ENCODE measurements around the gene IL17RA.

IL17RA gene

DNA sequence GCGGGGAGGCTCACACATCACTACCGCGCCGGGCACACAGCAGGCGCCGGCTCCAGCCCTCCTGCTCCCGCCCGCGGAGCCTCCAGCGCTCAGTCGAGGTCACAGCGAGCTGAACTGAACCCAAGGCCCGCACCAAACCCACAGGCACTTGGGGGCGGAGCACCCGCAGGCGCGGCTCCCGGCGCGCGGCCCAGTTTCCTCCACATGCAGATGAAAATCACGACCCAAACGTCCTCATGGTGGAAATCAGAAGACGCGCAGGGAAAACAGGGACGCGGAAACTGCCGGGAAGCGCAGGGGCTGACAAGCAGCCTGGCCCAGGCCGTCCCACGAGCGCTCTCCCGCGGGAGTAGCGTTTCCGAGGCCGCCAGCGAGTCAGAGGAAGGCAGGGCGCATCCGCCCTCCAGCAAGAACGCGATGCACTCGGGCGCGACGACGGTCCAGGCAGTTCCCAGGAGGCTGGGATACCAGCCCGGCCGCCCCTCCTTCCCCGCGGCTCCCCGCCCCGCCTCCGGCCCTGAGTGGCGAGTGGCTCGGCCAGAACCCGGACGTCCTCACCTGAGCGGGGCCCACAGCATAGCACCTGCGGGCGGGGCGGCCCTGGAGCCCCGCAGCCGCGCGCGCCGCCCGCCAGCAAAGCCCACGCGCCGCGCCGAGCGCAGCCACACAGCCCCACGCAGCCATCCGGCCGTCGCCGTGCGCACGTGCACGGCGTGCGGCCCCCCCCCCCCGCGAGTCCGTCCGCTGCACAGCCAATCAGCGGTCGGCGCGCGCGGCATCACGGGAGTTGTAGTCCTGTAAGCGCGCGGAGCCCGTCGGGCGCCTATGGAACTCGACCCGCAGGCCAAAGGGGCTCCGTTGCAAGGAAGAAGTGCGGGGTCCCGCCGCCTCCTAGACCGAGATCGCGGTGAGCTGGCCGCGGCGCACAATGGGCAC lies 74.0 kb downstream of the IL17RA start, which contains the start of gene HDHD5:
Gene HDHD5, minus strand, starts transcription at position 710 of the 936 bp plus-strand sequence. Its CDS starts 26 bp downstream, at position 684.
- peak; percentile 96 for DNase-seq

DNA sequence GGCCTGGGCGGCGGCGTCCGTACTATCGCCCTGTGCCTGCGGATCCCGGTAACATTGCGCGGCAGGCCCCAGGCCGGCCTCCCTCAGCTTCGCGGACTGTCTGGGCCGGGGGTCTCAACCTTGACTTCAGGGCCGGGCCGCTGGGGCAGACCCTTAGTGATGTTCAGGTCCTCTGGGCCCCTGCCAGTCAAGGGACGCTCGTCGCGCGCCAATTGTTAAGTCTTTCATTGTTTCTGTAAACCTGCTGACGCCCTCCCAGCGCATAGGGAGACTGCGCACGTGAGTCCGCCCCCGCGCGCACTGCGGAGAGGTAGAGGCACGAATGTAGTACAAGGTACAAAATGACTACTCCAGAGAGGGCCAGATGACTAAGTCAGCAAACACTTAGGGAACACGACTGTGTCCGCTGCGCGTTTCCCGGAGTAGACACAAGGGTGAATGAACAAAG lies 74.7 kb downstream of the IL17RA start:
- no peak for DNase-seq

DNA sequence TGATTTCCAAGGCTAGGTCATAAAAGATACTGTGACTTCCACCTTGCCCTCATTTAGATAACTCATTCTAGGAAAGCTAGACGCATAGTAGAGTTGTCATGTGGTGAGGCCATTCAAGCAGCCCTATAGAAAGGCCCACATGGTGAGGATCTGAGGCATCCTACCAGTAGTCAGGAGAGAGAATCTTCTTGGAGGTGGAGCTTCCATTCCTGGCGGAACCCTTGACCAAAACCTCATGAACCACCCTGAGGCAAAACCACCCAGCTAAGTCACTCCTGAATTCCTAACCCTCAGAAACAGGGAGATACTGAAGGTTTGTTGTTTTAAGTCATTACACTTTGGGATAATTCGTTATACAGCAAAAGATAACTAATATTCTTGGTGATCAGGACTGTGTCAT lies 77.2 kb downstream of the IL17RA start:
- no peak for DNase-seq

DNA sequence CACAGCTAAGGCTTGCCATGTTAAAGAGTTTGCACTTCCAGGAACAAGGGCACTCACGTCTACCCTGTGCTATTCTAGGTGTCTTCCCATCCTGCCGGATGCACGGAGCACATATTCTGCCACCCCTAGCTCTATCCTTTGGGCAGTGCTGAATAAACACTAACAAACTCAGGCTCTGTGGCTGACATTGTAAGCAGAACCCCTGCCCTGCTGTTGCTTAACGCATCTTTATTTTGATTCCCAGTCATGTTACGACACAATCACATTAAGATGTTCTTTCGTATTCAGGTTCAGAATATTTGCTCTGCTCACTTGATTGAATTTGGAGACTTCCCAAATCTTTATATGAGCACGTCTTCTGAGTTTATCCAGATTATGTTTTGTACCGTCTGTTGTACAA lies 77.9 kb downstream of the IL17RA start:
- DNase-seq, result no peak

DNA sequence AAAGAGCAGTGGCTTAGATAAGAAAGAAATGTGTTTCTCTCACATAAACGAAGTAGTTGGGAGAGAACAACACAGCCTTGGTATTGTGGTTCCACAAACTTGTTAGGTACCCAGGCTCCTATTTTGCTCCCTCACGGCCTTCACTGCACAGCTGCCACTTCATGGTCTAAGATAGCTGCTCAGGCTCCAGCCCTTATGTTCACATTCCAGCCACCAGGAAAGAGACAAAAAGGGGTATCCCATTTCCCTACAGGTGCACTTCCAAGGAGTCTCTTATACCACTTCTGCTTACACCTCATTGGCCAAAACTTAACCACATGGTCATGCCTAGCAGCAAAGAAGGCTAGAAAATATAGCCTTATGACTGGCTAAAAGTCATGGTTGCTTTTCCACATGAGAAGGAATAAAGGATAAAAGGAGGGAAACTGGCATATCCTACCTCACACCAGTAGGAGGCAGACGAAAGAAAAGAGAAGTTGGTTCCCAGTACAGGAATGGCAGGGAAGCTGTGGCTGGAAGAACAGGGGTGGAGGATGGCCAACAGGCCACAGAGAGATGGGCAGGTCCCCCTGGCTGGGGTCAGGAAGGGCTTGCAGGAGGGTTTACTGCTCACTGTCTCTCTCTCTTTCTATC lies 79.7 kb downstream of the IL17RA start:
- DNase-seq, result no peak
